A549 (cell line): Measurements from ENCODE around the gene CAMK4.

Experiments
- CEBPB ChIP-seq, 2 experiments: fragments of >200 bp in 1 of 2; sonication (Bioruptor Twin) in 1 of 2; formaldehyde crosslinking in 1 of 2; IDR thresholded peaks; 2 replicates each; pipeline ENCODE4 v1.6.1; 2012 to 2016
- CHD2 ChIP-seq: fragments of 150-350 bp; IDR thresholded peaks from 2 replicates; pipeline ENCODE4 v1.6.1; 2014; ENCODE audit warnings: low read length; ENCODE audit not compliant: partially characterized antibody
- CHD4 ChIP-seq: fragments of 200-600 bp; sonication (generic); IDR thresholded peaks from 2 replicates; pipeline ENCODE4 v1.6.1; 2016; ENCODE audit warnings: antibody characterized with exemption, mild to moderate bottlenecking, borderline replicate concordance
- CTCF ChIP-seq: fragments of >200 bp; sonication (Bioruptor Twin); formaldehyde crosslinking; IDR thresholded peaks from 3 replicates; pipeline ENCODE4 v1.5.1; 2016
- ESRRA ChIP-seq: fragments of 150-350 bp; IDR thresholded peaks from 2 replicates; pipeline ENCODE4 v1.6.1; 2014; ENCODE audit warnings: mild to moderate bottlenecking, low read length, borderline replicate concordance
- MAX ChIP-seq: IDR thresholded peaks from 2 replicates; pipeline ENCODE4 v1.6.1; 2012
- PHF8 ChIP-seq: fragments of 200-600 bp; sonication (generic); IDR thresholded peaks from 2 replicates; pipeline ENCODE4 v1.6.1; 2016; ENCODE audit warnings: low read depth, mild to moderate bottlenecking, antibody characterized with exemption, moderate library complexity, borderline replicate concordance
- POLR2A ChIP-seq: IDR thresholded peaks from 2 replicates; pipeline ENCODE4 v1.6.1; 2012; ENCODE audit warnings: mild to moderate bottlenecking, low read length

- TF ChIP-seq MAX (no peak), ESRRA (no peak), POLR2A (no peak), CTCF (no peak), CEBPB (IDR thresholded peaks at IDR 0.05) (no peak), CHD2 (no peak), PHF8 (no peak), CHD4 (no peak)
These were observed 3.1 kb downstream of the CAMK4 start for GRCh38 chr5:111227226-111227782.
